ENCODE measurements around the gene AHCYL2.

DNA sequence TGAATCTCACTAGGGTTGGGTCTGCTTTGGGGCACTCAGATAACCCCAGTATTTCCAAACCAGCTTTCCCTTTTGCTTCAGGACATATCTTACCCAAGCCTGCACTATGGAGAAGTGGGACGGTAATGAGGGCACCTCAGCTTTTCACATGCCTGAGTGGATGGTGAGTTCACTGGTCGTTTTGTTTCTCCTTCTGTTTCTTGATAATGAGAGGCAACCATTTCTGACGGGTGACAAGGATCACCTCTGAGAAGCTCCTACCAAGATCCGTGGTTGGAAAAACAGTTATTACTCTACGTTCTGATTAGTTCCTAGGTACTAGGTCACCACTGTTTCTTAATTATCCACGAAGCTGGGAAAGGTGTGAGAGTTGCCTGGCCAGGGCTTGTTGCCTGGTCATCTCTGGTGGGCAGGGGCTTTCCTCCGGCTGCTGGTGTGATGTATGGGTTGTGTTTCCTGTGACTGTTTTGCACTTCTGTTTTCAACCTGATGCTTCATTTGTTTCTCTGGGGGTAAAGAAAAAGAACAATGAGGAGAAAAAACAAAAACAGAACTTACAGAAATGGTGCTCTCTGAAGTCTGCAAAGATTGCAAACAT, 143.7 kb downstream of the AHCYL2 start:
- no peak for TF ChIP-seq POLR2AphosphoS5 (IDR thresholded peaks at IDR 0.05; ENCODE audit: low read depth)
- TF ChIP-seq, protein P1, sequence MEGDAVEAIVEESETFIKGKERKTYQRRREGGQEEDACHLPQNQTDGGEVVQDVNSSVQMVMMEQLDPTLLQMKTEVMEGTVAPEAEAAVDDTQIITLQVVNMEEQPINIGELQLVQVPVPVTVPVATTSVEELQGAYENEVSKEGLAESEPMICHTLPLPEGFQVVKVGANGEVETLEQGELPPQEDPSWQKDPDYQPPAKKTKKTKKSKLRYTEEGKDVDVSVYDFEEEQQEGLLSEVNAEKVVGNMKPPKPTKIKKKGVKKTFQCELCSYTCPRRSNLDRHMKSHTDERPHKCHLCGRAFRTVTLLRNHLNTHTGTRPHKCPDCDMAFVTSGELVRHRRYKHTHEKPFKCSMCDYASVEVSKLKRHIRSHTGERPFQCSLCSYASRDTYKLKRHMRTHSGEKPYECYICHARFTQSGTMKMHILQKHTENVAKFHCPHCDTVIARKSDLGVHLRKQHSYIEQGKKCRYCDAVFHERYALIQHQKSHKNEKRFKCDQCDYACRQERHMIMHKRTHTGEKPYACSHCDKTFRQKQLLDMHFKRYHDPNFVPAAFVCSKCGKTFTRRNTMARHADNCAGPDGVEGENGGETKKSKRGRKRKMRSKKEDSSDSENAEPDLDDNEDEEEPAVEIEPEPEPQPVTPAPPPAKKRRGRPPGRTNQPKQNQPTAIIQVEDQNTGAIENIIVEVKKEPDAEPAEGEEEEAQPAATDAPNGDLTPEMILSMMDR (conservative IDR thresholded peaks at IDR 0.05; ENCODE audit: low read depth in 2 of 2), result no peak
- no peak for TF ChIP-seq EZH2 (IDR thresholded peaks at IDR 0.05; ENCODE audit: low read depth, unreplicated experiment)
- TF ChIP-seq JUNB (IDR thresholded peaks at IDR 0.05; ENCODE audit: unreplicated experiment), result no peak
- no peak for TF ChIP-seq CREB1 (CRISPR knock-in tag; IDR thresholded peaks at IDR 0.05; ENCODE audit: low read depth)
- TF ChIP-seq ZNF114 (CRISPR knock-in tag; IDR thresholded peaks at IDR 0.05), result no peak
- TF ChIP-seq, protein P2, sequence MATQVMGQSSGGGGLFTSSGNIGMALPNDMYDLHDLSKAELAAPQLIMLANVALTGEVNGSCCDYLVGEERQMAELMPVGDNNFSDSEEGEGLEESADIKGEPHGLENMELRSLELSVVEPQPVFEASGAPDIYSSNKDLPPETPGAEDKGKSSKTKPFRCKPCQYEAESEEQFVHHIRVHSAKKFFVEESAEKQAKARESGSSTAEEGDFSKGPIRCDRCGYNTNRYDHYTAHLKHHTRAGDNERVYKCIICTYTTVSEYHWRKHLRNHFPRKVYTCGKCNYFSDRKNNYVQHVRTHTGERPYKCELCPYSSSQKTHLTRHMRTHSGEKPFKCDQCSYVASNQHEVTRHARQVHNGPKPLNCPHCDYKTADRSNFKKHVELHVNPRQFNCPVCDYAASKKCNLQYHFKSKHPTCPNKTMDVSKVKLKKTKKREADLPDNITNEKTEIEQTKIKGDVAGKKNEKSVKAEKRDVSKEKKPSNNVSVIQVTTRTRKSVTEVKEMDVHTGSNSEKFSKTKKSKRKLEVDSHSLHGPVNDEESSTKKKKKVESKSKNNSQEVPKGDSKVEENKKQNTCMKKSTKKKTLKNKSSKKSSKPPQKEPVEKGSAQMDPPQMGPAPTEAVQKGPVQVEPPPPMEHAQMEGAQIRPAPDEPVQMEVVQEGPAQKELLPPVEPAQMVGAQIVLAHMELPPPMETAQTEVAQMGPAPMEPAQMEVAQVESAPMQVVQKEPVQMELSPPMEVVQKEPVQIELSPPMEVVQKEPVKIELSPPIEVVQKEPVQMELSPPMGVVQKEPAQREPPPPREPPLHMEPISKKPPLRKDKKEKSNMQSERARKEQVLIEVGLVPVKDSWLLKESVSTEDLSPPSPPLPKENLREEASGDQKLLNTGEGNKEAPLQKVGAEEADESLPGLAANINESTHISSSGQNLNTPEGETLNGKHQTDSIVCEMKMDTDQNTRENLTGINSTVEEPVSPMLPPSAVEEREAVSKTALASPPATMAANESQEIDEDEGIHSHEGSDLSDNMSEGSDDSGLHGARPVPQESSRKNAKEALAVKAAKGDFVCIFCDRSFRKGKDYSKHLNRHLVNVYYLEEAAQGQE (IDR thresholded peaks at IDR 0.05; ENCODE audit: unreplicated experiment), result no peak
- TF ChIP-seq EZH2phosphoT487 (IDR thresholded peaks at IDR 0.05; ENCODE audit: unreplicated experiment), result no peak
- TF ChIP-seq, protein P3, sequence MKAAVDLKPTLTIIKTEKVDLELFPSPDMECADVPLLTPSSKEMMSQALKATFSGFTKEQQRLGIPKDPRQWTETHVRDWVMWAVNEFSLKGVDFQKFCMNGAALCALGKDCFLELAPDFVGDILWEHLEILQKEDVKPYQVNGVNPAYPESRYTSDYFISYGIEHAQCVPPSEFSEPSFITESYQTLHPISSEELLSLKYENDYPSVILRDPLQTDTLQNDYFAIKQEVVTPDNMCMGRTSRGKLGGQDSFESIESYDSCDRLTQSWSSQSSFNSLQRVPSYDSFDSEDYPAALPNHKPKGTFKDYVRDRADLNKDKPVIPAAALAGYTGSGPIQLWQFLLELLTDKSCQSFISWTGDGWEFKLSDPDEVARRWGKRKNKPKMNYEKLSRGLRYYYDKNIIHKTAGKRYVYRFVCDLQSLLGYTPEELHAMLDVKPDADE (IDR thresholded peaks at IDR 0.05), result no peak

All from GM23338 (cell line).